Activated CD4-positive, alpha-beta T cell treated with anti-CD3 and anti-CD28 coated beads for 24 hours (primary cell): Measurements from ENCODE around the gene UPP2.

ENCODE experiments used
- DNase-seq, 2 donors: peaks; one replicate each; pipeline ENCODE4 v3.0.0-alpha.2; 2020; ENCODE audit warnings: low read depth in 2 of 2

Gene UPP2

DNA sequence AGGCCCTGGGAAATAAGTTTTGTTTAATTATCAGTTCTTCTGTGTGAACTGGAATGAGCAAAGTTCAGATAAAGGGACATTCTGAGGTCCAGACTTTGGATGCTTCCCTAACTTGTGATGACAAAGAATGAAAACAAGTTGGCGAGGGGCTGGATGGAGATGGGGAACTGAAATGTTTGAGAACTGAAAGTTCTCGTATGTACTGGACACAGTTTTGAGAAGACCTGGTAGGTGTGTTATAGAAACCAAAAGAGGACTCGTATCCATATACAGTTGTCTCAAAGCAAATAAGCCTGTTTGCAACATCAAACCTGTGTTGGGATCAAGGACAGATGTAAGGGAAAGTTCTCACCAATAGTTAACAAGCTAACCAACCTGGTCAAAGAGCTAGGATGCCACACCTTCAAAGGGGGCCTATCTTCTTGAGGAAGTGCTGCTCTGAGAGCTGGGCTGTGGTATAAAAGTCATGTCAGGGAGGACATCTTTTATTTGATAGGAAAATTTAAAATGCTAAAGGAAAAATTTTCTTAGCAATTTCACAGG lies at the start of gene UPP2:
TSS of gene UPP2 (plus strand) at position 493 of the 543 bp plus-strand sequence. CDS start 188 bp downstream, outside the sequence.
- DNase-seq = no peak

DNA sequence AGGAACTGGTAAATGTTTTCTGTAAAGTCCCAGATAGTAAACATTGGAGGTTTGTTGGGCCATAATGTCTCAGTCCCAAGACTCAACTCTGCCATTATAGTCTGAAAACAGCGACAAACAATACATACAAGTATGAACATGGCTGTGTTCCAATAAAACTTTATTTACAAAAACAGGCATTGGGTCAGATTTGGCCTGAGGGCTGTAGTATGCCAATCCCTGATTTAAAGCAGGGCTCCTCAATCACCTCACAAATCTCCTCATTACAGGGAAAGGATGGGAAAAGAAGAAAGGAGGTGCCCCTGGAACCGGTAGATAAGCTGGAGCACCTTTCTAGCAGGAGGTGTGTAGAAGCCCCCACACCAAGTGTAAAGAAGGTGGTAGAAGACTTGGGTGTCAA lies 48.9 kb upstream of the UPP2 start:
- no peak for DNase-seq

DNA sequence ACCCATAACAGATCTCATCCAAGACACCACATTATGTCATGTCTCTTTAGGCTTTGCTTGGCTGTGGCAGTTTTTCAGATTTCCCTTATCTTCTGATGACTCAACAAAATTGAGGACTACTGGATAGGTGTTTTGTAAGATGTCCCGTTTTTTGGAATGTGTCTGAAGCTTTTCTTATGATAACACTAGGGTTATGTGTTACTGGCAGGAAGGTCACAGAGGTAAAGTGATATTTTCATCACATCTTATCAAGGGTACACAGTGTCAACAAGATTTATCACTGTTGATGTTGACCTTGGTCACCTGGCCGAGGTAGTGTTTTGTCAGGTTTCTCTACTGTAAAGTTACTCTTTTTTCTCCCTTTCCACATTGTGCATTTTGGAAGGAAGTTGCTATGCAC lies 44.8 kb upstream of the UPP2 start:
- no peak for DNase-seq

DNA sequence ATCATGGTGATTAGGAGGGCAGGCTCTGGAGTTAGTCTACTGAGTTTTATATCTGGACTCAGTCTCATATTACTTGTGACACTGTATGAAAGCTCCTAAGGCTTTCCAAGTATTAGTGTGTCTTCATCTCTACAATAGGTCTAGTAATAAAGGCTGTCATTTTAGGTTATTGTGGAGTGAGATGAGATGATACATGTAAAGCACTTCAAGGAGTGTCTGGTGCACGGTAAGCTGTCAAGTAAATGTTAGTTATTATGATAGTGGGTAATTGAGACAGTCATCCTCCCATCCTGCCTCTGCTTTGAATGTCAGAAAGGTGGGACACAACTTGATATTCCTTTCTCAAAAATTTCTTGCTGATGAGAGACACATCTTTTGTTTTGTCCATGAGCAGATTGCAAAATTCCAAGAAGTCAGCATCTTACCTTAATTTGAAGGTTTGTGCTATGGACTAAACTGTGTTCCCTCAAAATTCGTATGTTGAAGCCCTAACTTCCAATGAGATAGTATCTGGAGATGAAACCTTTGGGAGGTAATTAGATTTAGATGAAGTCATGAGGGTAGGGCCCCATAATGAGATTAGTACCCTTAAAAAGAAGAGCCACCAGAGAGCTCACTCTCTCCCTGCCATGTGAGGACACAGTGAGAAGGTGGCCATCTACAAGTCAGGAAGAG lies 41.4 kb upstream of the UPP2 start:
- no peak for DNase-seq

DNA sequence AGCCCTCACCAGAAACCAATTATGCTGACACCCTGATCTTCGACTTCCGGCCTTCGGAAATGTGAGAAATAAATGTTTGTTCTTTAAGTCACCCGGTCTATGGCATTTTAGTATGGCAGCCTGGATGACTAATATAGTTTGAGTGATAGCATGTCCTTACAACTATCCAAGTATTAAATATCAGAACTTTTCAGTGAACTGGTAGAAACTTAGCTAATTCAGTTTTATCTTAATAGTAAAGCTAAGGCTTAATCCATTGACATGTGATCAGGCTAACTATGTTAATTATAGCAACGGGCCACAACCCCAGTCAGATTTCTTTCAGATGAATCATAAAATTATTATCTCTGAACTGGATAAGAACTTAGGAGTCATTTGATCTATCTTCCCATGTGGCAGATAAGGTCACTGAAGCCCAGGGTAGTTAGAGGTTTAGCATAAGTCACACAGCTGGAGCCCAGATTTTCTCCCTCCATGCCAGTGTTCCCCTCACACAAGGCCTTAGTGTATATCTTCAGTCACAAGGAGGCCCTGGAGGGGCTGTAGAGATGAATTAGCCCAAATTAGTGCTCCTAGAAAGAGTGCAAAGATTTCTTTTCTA lies 40.7 kb upstream of the UPP2 start:
- DNase-seq = no peak

DNA sequence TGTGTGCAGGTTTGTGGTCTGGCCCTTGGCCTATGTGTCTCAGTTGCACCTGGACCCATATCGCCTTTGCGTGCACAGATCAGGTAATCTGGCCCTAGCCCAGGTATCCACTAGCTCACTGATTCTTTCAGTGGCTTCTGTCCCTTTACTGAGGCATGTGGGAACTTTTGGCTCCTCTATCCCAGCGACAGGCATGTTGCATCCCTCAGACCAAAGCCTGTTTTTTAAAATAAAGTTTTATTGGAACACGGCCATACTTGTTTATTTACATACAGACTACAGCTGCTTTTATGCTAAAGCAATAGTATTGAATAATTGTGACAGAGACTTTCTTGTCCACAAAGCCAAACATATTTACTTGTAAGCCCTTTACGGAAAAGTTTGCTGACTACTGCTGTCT lies 39.9 kb upstream of the UPP2 start:
- DNase-seq = no peak

DNA sequence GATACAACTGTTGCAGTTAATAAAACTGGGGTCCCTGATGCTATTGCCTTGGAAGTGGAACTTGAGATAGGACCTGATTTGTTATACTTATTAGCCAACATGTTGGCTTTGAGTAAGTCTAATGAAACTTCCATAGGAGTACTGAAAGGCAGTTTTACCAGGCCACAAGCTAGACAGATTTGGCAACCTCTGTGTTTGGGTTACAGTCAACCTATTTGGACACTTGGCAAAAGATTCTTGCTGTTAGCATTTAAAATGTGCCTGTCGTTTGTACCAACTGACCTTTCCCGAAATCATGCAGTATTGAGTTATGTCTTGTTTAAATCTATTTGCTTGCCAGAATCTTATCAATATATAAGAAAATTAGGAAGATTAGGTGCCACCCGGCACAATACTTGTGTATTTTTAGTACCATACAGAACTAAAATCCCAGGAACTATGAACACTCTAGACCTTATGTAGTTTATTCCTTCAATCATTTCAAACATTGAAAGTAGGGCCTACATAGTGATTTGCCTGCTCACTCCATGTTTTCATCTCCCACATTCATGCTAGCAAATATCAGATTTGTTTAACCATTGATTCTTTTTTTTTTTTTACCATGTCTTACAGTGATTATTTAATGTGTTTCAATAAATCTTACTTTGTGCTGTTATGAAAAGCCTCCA lies 35.5 kb upstream of the UPP2 start:
- DNase-seq = no peak

DNA sequence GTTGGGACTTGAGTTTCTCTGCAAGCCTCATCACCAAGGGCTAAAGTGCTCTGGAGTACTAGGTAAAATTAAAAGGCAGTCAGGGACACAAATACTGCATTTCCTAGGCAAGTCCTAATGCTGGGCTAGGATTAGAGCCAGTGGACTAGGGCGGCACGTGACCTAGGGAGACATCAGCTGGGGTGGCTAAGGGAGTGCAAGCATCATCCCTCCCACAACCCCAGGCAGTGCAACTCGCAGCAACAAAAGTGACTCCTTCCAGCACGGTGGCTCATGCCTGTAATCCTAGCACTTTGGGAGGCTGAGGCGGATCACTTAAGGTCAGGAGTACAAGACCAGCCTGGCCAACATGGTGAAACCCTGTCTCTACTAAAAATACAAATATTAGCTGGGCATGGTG lies 30.7 kb upstream of the UPP2 start:
- DNase-seq = no peak

DNA sequence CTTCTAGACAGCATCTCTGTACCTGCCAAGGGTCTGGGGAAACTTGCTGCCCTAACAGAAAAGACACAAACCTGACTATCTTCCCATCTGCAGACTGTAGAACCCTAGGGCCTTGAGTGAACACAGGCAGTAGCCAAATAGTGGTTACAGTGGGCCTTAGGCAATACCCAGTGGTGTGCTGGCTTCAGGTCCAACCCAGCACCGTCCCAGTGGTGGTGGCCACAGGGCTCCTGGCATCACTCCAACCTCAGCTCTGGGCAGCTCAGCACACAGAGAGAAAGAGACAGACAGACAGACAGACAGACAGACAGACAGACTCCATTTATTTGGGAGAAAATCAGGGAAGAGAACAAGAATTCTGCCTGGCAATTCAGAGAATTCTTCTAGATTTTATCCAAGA lies 29.3 kb upstream of the UPP2 start:
- DNase-seq = no peak

DNA sequence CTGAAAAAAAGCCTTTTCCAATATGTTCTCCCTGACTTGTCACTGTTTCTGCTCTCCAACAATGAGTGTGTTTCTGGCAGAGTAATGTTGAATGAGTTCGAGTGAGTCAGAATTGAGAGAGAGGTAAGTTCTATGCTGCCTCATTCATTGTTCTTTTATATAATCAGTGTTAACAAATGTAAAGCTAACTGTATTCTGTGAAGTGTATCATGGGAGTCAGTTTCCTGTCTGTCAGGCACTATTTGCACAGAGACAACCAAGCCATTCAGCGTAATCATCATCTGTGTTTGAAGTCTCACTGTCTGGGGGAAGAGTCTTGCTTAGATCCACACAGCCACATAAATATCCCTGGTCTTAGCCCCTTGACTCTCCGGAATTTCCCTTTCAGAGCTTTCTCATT lies 22.0 kb upstream of the UPP2 start:
- no peak for DNase-seq

DNA sequence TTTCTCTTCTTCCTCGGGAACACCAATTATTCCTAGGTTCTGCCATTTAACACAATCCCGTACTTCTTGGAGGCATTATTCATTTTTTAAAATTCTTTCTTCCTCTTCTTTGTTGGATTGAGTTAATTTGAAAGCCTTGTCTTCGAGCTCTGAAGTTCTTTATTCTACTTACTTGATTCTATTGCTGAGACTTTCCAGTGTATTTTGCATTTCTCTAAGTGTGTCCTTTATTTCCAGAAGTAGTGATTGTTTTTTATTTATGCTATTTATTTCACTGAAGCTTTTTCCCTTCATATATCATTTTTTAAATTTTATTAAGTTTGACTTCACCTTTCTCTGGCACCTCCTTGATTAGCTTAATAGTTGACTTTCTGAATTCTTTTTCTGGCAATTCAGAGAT lies 13.6 kb upstream of the UPP2 start:
- DNase-seq = no peak

DNA sequence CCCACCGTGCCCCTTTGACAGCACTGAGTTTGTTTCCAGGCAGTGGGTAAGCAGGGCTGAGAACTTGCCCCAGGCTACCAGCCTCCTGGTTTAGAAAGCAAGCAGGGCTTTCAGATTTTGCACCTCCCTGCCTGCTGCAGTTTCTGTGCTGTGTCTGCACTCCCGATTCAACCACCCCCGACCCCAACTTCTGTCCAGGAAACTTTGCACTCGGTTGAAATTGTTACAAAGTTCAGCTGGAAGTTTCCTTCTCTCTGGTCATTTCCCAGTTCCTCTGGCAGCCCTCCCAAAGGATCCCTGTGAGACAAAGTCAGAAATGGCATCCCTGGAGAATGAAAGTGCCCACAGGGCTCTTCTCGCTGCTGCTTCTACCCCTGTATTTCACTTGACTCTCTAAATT lies 12.4 kb upstream of the UPP2 start:
- no peak for DNase-seq

DNA sequence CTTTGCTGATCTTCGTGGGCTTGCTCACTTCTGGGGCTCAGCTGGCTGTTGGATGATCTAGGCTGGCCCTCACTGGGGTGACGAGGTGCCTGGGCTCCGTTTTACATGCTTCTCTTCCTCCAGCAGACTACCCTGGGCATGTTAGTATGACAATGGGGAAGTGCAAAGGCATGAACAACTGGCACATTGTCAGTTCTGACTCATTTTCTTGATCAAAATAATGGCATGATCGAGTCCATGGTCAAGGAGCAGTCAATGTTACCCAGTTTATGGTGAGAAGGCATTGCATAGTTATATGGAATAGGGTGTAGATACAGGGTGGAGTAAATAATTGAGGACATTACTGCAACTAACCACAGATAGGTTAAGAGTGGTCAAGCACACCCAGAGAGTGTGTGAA lies 10.0 kb upstream of the UPP2 start:
- no peak for DNase-seq

DNA sequence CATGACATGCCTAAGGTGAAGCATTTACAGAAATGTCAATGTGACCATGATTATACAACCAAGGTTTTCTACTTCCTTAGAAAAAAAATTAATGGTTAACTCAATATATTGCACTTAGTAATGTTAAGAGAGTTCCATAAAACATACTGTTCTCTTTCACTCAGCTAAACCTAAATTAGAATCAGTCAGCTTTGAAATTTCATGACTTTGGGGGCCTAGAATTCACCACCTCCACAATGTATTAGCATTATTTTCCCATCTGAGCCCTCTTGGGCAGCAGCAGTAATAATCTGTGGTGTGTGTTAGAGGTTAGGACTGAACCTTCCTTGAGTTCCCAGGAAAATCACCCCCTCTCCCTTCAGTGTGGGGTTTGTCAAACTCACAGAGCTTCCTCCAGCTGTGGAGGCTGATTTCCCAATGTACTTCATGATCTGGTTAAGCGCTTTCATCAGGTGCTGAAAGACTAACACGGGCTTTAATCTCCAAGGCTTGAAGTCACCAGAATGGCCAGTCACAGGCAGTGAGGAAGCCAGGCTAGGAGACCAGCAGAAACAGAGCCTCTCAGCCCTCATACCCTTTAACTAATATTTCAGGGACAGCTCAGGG lies 7.1 kb upstream of the UPP2 start:
- no peak for DNase-seq

DNA sequence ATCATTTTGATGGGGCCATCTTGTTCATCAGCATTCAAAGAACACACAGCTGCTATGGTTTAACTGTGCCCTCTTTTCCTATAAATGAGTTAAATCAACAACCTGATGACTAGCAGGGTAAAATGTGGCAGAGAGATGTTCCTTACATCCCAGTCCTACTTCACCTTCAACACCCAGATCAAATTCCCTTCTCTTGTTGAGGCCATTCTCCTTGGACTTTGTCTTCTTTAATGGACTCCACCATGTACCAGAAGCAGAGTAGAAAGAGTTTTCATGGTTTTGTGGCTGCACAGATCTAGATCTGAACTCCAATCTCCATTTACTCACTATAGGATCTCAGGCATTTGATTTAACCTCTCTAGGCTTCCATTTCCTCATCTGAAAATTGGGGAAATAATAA lies 6.4 kb upstream of the UPP2 start:
- no peak for DNase-seq

DNA sequence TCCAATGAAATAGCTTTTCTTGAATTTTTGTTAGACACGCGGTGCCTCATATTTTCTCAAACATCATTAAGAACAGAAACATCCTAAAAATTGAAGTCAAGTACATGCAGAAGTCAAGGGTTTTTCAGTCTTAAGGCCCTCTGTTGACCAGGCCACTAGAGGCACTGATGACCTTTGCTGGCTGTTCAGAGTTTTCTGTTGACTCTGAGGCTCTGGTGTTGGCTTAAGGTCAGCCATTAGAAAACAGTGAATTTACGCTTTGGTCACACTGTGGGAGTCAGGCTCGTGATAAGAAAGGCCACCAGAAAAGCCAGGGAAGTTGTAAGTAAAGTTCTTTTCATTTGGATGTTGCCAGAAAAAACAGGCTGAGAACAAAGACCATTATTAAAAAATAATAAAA lies 5.8 kb upstream of the UPP2 start:
- no peak for DNase-seq

DNA sequence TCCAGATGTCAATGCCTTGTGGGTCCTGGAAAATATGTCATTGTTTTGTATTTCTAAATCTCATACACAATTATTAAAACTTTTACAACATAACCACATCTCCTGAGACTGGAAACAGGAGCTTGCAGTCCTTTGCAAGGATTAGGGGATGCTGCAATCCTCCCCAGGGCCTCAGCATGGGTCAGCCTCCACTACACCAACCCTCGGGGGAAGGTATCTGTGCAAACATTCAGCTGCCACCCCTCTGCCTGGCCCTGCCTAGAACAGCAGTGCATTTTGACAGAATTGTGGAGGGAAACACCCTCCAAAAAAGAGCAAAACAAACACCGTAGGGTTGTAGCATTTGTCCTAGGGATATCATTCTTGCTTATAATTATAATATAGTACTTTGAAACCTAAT lies 4.2 kb upstream of the UPP2 start:
- no peak for DNase-seq

DNA sequence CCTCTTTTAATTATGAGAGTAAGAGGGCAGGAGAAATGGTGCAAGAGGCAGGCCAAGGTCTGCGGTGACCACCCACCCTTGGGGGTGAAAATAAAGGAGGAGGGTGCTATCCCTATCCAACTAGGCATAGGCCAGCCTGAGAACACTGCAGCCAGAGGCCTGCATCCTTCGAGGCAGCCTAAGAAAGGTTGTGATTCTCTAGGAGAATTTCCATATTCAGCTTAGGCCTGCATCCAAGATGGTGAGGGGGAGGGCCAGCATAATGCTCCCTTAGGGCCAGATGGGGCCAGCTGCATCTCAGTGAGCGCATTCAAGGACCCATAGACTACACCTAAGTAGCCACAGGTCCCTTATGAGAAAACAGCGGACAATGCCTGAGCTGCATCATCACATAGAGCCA lies 3.5 kb upstream of the UPP2 start:
- DNase-seq = no peak

DNA sequence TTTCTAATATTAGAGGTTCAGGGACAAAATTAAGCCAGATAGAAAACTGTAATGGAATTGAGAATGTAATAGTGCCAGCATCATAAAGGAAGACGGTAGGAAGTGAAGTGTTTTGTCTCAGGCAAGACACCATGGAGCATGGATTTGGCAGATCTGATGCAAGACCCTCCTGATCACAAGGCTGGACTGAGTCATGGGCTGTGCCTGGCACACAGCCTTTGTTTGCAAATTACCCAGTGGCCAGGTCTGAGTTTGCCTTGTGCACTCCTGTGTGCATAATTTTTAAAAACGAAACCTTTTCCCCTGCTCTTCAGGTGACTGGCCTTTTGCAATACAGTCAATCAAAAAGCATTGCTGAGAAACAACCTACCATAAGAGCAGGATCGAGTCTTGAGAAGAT lies 2.0 kb upstream of the UPP2 start:
- DNase-seq = no peak

DNA sequence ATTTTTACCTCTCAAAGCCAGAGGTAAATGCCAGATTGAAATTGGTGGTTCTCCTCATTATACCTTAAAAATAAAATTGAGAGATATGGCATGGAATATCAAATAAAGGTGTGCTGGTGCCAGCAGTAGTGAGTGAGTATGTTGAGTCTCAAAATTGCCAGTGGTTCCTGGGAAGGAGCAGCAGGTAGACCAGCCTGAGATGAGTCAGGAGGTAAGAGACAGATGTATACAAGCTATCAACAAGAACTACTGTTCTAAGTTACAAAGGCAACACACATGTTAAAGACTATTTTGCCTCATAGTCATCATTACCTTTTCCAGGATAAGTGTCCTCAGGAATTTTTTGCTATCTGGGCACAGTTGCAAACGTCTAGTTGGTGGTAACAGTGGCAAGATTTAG lies 1.3 kb upstream of the UPP2 start:
- DNase-seq = no peak

DNA sequence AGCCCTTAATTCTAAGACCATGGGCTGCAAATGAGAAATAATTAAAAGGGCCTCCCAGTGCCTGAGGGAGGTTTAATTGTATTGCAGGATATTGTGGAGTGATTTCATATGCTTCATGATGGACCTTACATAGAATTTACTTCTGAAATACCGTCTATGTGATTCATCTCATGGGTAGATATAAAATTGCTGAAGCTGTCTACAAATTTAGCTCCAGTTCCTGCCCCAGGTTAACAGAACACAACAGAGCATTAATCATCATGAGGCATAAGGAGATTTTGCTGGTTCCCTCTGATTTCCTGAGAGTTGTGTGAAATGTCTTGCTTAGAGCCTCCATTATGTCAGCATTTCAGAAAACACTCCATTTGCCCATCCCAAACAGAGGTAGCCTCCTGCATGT lies 770 bp downstream of the UPP2 start:
- no peak for DNase-seq

DNA sequence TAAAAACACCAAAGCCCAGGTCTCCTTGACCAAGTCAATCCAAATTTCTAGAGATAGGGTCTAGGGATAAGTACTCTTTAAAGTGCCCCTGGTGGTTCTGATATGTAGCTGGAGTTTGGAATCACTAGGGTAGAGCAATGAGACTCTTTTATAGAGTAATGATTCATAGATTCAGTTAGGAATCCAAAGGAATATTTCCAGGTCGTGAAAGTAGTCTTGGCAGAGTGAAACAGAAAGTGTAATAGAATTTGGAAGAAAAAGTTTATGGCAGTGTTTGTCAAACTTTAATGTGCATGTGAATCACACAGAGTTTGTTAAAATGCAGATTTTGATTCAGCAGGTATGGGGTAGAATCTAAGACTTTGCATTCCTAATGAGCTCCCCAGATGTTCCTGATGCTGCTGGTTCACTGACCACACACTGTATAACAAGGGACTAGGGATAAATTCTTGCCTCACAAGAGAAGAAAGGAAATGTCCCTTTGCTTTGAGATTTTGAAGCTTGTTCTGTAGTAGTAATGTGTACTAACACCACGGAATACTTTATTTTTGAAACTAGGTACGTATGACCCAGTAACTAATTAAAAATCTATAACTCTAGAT lies 1.8 kb downstream of the UPP2 start:
- DNase-seq = no peak
